ENCODE measurements around the gene SLC16A7. TPM values are rescaled to one million over a fixed set of nuclear protein-coding genes. Genes with fewer than 3 reads are reported as not detected.

SLC16A7 gene
- 0.12 to 0.34 TPM (median 0.17 TPM) in 5 replicates for total RNA-seq (2022; extraction: Qiagen RNA extraction)

GRCh38 chr12:59595883-59596540, at the start of gene SLC16A7:
SLC16A7 (plus strand) TSS chr12:59596029; CDS start chr12:59704802, 108,773 bp downstream.

Data from A549 treated with Hydrocortisone at 1 μM for 4 hours (cell line).